Hepatic stellate cell (primary cell): Measurements from ENCODE around the gene ORAI2.
"Not testable (repeated sequence)": the region's sequence is repeated elsewhere in the genome, so short reads cannot be mapped to it uniquely, and the experiment has no call there.

Experiments
- DNase-seq: peaks from one replicate; pipeline ENCODE4 v3.0.0; 2011; ENCODE audit warnings: low spot score

The ORAI2 gene

DNA sequence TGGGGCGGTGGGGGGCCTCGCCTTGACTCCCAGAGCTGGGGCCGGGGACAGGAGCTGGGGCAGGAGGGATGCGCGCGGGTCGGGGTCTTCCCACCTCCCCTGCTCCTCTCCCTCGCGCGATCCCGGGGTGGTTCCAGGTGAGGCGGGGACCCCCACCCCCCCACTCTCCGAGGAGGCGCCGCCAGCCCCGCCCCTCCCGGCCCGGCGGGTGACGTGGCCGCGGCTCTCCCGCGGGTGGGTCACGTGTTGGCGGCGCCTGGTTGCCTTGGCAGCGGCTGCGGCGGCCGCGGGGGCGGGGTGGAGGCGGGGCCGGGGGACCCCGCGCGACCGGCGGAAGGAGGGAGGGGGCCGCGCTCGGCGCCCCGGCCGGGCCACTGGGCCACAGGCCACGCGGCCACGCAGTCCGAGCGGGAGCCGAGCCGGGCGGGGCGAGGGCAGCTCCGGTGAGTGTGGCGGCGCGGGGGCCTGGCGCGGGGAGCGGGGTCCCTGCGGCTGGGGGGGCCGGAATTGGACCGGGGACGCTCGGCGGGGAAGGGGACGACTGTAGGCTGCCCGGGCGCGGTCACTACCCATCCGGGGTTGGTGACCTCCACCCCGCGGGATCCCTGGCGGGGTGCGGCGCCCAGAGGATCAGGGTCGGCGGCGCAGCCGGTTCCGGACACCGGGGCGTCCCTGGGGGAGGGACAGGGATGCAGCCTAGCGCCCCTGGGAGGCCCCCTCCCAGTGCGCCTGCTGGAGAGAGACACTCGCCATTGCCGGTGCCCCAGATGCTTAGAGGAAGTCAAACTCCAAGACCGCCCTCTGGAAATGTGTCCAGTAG is at the start of gene ORAI2:
ORAI2 (plus strand) TSS at position 357 of the 820 bp plus-strand sequence. CDS start 5,382 bp downstream, outside the sequence.
- DNase-seq: peak; percentile 89

DNA sequence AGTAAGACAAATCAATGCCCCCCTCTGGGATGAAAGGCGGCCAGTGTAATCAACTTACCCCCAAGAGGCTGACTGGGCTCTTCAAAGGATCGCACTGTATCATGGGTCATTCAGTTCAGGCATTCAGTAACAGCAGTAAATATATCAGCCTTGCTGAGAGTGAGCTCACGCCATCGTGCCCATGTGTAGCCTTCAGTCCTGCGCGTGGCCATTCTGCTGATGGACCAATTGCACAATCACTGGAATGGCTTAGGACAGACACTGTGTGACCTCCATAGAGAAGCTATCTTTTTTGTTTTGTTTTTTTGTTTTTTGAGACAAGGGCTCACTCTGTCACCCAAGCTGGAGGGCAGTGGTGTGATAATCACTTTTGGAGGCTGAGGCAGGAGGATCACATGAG is 46.3 kb upstream of the ORAI2 start:
- no peak for DNase-seq

DNA sequence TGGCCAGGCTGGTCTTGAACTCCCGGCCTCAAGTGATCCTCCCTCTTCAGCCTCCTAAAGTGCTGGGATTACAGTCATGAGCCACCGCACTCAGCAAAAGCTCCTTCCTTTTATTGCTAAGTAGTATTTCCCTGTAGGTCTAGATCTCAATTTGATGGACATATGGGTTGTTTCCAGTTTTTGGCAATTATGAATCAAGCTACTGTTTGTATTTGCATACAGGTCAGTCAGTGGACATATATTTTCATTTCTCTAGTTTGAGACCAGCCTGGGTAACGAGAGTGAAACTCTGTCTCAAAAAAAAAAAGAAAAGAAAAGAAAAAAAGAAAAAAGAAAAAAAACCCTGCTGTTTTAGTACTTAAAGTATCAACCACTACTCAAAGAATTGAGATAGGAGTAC is 43.6 kb upstream of the ORAI2 start:
- no peak for DNase-seq

DNA sequence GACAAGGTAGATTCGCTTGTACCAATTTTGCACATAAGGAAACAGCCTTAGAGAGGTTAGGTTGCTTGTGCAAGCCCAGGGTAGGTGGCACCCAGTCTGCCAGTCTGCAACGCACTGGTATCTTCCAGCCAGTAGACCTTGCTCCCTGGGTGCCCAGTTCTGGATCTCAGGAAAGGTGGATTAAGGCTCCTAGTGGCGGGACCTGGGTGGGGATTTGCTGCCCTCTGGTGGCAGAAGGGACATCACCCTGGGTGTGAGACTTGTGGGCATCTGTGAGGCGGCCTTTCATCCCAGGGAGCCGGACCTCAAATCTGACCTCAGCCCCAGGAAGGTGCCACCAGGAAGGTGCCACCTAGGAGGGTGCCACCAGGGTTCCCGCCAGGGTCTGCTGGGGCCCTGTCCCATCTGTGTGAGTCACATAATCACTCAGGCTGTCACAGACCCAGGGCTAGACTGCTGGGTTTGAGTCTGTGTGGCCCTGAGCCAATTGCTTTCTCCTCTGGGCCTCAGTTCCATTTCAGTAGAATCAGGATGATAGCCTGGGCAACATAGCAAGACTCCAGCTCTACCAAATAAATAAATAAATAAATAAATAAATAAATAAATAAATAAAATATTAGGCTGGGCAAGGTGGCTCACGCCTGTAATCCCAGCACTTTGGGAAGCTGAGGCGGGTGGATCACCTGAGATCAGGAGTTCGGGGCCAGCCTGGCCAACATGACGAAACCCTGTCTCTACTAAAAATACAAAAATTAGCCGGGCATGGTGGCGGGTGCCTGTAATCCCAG is 42.5 kb upstream of the ORAI2 start:
- peak; percentile 78 for DNase-seq

DNA sequence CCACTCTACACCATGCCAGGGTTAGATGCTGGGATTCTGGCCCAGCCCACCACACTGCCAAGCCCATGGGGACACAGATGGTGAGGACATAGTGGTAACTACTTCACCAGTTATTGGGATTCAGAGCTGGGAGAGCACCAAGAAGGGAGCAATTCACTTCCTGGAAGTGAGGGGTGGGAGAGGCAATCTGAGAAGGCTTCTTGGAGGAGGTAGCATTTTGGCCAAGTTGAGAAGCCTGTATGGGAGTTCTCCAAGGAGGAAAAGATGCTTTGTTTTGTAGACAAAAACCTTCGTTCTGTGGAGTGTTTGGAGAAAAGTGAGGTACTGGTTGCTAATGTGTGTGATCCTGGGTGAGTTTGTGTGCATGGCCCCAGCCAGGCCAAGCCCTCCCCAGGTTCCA is 41.0 kb upstream of the ORAI2 start:
- no peak for DNase-seq

DNA sequence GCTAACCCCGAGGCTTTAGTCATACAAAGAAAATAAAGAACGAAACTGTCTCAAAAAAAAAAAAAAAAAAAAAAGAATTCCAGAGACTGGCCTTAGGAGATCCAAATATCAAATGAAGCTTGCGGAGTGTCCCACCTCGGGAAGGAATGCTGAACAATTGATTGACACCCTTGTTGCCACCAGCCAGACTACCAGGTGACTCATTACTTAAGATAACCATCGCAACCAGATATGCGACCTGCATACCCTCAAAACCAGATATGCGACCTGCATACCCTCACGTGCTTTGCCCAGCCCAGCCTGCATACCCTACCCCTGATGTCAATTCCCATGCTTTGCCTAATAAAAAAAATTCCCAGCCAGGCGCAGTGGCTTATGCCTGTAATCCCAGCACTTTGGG is 39.9 kb upstream of the ORAI2 start:
- no peak for DNase-seq

DNA sequence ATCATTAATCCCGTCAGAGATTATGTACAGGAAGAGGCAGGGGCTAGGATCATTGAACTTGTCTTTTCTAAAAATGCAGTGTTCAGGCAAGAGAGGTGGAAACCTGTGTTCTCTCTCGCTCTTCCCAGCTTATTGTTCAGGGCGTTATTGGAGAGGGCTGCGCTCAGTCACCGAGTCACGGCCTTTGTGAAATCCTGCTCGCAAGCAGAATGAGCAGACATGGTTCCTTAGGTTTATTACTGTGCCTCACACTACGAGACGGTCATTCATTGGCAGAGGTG is 37.8 kb upstream of the ORAI2 start:
- DNase-seq: no peak

DNA sequence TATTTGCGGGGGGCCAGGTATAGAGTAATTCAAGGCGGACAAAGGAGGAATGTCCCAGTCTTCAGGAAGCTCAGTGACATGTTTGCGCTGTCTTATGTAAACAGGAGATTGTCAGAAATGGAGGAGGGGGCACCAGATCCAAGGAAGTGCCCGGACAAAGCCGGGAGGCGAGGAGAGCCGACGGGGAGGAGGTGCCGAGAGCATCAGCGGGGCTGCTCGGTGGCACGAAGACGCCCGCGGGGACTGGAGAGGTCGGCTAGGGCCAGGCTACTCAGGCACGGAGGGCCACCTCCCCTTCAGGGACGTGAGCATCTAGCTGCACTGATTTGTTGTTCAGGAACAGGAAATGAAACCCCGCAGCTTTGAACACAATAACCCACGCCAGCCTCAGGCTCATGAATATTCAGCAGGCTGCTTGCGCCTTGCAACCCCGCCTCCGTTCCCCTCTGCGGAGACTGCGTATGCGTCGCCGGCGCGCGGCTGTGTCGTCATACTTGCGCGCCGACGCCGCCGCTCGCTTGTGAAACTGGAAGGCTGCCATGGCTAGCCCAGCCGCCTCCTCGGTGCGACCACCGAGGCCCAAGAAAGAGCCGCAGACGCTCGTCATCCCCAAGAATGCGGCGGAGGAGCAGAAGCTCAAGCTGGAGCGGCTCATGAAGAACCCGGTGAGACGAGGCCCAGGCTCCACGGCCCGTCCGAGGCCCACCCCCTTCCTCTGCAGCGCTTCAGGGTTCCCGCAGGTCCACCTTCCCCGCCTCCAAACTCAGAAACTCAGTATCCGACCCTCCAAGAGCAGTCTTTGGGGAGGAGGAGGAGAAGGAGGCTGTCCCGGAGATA is 37.3 kb upstream of the ORAI2 start, which contains the start of gene PRKRIP1:
PRKRIP1 (plus strand) TSS at position 491 of the 837 bp plus-strand sequence; CDS start at position 540, 49 bp downstream.
- peak; percentile 82 for DNase-seq

DNA sequence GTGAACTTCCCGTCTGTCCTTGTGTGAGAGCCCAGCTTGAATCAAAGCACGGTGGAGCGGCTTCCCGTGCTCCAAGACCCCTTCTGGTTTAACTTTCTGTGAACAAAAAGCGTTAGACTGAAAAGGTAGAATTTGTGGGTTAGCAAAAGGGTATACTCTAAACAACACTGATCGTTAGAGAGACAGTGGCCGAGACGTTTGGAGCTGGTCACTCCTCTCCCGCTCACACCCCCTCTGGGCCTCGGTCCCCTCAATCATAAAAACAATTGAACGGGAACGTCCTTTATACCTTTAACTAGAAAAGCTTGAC is 36.7 kb upstream of the ORAI2 start:
- no peak for DNase-seq

DNA sequence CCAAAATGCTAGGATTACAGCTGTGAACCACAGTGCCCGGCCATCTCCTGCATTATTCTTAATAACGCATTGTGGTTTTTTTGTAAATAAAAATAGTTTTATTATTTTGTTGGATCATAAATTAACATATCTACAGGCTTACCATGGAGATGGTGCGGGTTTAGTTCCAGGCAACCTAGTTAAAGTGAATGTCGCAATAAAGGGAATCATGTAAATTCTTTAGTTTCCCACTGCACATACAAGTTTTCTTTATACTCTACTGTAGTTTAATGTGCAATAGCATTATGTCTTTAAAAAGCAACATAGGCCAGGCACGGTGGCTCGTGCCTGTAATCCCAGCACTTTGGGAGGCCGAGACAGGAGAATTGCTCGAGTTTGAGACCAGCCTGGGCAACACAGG is 34.8 kb upstream of the ORAI2 start:
- DNase-seq: no peak

DNA sequence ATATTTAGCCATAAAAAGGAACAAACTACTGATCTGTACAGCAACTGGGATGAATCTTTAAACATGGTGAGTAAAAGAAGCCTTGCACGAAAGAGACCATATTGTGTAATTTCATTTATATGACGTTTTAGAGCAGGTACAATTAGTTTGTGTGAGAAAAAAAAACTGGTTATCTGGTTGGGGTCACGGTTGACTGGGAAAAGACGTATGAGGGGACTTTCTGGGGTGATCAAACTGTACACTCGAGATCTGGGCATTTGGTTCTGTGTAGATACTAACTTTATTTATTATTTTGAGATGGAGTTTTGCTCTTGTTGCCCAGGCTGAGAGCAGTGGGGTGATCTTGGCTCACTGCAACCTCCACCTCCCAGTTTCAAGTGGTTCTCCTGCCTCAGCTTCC is 33.0 kb upstream of the ORAI2 start:
- no peak for DNase-seq

DNA sequence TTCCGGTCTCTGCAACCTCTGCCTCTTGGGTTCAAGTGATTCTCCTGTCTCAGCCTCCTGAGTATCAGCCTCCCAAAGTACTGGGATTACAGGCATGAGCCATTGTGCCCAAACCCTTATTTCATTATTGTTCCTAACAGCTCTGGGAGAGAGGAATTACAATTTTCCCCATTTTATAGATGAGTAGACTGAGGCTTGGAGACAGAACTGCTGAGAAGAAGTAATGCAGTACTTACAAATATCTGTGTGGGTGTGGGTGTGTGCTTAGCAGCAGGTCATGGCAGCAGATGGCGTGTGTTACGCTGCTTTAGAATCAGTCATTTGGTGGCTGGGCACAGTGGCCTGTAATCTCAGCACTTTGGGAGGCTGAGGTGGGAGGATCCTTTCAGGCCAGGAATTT is 29.8 kb upstream of the ORAI2 start:
- DNase-seq: no peak

DNA sequence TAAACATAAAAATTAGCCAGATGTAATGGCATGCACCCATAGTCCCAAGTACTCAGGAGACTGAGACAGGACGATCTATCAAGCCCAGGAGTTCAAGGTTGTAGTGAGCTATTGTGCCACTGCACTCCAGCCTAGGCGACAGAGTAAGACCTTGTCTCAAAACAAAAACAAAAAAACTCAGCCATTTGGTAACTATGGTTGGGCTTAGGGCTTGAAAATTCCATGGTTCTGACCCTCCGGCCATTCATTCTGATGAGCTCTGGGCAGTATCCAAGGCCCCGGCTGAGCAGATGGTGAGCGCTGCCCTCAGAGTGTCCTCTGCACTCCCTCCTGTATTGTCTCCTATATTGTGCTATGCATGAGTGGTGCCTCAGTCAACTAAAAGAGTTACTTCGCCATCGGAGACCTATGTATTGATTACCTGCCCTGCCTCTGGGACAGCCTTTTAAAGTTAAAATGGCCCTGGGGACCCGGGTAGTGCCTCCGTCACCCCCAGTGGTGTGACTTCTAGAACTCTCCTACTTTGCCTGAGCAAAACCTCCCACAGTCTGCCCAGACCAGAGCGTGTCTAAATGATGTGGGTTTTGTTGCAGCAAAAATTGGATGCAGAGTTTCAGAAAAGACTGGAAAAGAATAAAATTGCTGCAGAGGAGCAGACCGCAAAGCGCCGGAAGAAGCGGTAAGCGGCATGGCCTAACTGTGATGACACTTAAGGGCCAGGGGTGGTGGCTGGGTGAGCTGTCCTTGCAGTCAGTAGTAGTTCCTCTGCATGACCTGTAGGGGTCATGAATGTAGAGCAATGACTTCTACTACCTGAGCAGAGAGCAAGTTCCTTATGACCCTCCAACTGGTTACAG is 29.1 kb upstream of the ORAI2 start:
- peak; percentile 65 for DNase-seq

DNA sequence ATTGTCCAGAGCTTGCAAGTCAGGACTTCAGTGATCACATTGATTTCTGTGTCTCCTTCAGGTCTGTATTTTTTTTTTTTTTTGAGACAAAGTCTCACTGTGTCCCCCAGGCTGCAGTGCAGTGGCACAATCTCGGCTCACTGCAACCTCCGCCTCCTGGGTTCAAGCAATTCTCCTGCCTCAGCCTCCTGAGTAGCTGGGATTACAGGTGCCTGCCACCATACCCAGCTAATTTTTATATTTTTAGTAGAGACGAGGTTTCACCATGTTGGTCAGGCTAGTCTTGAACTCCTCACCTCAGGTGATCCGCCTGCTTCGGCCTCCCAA is 28.6 kb upstream of the ORAI2 start:
- DNase-seq: not testable (repeated sequence)

DNA sequence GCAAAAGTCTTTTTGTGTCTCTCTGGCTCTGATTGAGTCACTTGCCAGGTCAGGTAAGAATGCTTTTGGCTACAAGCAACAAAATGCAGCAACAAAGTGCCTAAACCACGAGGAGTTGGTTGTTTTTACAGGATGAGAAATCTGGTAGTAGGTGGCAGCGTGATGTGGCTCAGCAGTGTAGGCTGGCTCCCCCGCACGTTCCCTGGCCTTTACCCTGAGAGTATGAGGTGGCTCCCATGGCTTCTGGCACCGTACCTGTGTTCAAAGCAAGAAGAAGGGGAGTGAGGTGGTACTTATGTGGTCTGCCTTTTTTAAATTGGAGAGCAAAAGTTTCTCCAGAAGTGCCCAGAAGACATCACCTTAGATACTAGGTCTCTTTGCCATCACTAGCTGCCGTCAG is 25.5 kb upstream of the ORAI2 start:
- DNase-seq: no peak

DNA sequence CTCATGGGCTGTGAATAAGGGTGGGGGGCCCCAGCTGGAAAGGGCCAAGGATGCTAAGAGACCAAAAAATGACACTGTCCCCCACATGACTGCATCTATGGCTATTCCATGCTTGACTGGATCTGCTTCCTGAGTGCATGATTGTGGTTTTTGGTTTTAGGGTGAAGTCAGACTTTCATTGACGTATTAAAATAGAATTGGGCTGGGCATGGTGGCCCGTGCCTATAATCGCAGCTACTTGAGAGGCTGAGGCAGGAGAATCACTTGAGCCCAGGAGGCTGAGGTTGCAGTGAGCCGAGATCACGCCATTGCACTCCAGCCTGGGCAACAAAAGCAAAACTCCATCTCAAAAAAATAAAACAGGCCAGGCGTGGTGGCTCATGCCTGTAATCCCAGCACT is 24.8 kb upstream of the ORAI2 start:
- not testable (repeated sequence) for DNase-seq

DNA sequence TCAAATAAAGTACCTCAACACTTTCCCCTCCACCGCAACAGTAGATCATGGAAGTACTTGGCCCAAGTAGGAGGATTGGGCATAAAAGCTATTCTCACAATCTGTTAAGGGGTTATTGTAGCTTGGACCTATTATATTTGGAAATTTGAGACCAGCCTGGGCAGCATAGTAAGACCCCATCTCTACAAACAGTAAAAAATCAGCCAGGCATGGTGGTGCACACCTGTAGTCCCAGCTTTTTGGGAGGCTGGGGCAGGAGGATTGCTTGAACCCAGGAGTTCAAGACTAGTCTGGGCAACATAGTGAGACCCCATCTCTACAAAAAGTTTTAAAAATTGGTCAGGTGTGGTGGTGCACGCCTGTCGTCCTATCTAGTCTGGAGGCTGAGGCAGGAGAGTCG is 24.0 kb upstream of the ORAI2 start:
- no peak for DNase-seq

DNA sequence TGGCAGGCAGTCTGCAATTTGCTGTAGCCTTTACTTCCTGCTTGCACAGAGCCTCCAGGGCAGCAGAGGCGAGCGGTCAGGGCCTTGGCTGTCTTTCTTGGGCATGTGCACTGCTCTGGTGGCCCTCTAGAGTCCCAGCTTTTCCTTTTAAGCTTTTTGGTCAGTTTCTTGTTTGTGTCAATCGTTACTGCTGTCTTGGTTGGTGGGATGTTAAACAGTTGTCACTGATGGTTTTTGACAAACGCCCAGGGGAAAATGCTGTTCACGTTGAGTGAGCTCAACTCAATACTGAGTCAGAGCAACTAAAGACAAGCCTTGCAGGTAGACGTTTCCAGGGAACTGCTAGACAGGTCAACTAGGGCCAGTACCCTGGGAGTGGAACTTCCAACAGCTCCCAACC is 23.3 kb upstream of the ORAI2 start:
- DNase-seq: no peak

DNA sequence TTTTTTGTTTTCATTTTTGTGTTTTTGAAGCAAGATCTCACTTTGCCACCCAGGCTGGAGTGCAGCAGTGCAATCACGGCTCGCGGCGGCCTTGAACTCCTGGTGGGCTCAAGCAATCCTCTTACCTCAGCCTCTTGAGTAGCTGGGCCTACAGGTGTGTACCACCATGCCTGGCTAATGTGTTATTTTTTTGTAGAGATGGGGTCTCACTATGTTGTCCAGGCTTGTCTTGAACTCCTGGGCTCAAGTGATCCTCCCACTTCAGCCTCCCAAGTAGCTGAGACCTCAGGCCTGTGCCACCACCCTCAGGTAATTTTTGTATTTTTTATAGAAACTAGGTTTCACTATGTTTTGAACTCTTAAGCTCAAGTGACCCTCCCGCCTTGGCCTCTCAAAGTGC is 22.5 kb upstream of the ORAI2 start:
- no peak for DNase-seq

DNA sequence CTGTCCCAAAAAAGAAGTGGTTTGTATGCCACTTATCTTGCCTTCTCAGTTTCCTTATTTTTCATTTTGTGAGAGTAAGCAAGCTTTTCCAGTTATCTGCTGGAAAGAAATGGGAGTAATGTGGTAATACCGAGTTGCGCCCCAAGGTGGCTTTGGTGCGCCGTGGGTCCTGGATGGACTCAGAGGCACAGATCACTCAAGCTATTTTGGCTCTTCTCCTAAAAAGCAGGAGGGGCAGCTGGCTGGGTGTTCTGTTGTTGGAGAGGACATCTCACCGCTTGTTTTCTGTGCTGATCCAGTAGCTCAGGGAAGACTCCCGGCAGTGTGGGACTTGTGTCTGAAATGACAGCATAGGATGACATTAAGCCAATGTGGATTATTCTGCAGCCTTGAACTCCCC is 20.8 kb upstream of the ORAI2 start:
- DNase-seq: peak; percentile 54

DNA sequence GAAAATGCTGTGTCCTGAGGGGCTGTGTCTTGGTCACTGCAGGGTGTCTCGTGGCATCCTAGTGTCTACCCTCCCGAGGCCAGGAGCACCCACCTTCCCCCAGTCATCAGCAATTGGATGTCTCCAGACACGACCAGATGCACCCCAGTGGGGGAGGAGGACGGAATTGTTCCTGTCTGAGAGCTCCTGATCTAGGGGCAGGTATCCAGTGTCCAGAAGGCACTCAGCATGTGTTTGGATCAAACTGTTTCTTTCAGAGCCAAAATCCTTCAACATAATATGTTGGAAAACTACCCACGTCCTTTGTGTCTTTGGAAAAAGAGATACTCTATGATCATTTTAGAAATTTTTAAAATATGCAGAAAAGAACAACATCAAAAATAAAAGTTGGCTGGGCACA is 20.3 kb upstream of the ORAI2 start:
- no peak for DNase-seq

DNA sequence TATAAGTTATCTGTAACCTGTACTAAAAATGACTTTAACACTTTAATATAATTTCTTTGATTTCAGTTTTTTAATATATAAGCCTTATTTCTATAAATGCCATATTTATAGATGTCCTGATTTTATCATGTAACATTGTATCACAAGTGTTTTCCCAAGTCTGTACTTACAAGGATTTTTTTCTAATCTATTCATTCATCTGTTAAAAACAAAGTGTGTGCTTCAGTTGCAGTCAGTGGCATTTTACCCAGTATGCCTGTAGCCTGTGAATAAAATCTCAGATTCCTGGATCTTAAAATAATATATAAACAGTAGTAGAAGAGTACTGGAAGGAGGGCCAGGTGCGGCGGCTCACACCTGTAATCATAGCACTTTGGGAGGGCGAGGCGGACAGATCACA is 19.8 kb upstream of the ORAI2 start:
- DNase-seq: no peak
